DND-41 (cell line): ENCODE data around the gene CHTF18.
"Not testable (repeated sequence)": the region's sequence is repeated elsewhere in the genome, so short reads cannot be mapped to it uniquely, and the experiment has no call there.

Experiments used
- ATAC-seq: fragments of 200-7000 bp; cut with Tn5 transposase; 3 replicates; pipeline ENCODE4 v1.9.1; 2021; ENCODE audit warnings: low read depth; ENCODE audit not compliant: insufficient read depth
- DNase-seq: peaks from one replicate; pipeline ENCODE4 v3.0.0-alpha.2; 2020
- H2AFZ ChIP-seq: 2 replicates; pipeline ENCODE4 v1.6.0; 2012; ENCODE audit warnings: low read depth, low read length
- H3K27ac ChIP-seq: 2 replicates; pipeline ENCODE4 v1.5.1; 2012; ENCODE audit warnings: low read length, inconsistent platforms
- H3K27me3 ChIP-seq: fragments of 200-600 bp; sonication (generic); 2 replicates; pipeline ENCODE4 v1.6.0; 2012; ENCODE audit warnings: low read length, mild to moderate bottlenecking, inconsistent platforms; ENCODE audit not compliant: insufficient read depth, poor library complexity
- H3K36me3 ChIP-seq: 2 replicates; pipeline ENCODE4 v1.5.1; 2012; ENCODE audit warnings: low read length, inconsistent platforms; ENCODE audit not compliant: insufficient read depth
- H3K4me1 ChIP-seq: 2 replicates; pipeline ENCODE4 v1.5.1; 2012; ENCODE audit warnings: mild to moderate bottlenecking, low read length; ENCODE audit not compliant: insufficient read depth
- H3K4me2 ChIP-seq: 2 replicates; pipeline ENCODE4 v1.6.0; 2012; ENCODE audit warnings: mild to moderate bottlenecking, moderate library complexity, low read length, inconsistent platforms; ENCODE audit not compliant: insufficient read depth
- H3K4me3 ChIP-seq, 2 experiments: fragments of 200-600 bp in 1 of 2; shearing (Covaris generic) in 1 of 2; 2 replicates each; pipeline ENCODE4 v1.5.1; 2012 to 2016; ENCODE audit warnings: inconsistent platforms in 2 of 2, low read length in 2 of 2, mild to moderate bottlenecking in 2 of 2, low read depth in 1 of 2, moderate library complexity in 1 of 2
- H3K79me2 ChIP-seq: 2 replicates; pipeline ENCODE4 v1.6.0; 2012; ENCODE audit warnings: low read length, inconsistent platforms; ENCODE audit not compliant: insufficient read depth
- H3K9ac ChIP-seq: 2 replicates; pipeline ENCODE4 v1.6.0; 2012; ENCODE audit warnings: low read depth, mild to moderate bottlenecking, inconsistent platforms, low read length, moderate library complexity
- H3K9me3 ChIP-seq: 2 replicates; pipeline ENCODE4 v1.5.1; 2012; ENCODE audit warnings: low read length, moderate library complexity, mild to moderate bottlenecking, inconsistent platforms; ENCODE audit not compliant: insufficient read depth, severe bottlenecking
- H4K20me1 ChIP-seq: 2 replicates; pipeline ENCODE4 v1.6.0; 2012; ENCODE audit warnings: low read length; ENCODE audit not compliant: insufficient read depth
- EZH2 ChIP-seq: IDR thresholded peaks from 3 replicates; pipeline ENCODE4 v1.6.1; 2012; ENCODE audit warnings: borderline replicate concordance, low read depth, mild to moderate bottlenecking, moderate library complexity, low read length, inconsistent platforms; ENCODE audit not compliant: severe bottlenecking
- TF ChIP-seq, protein P1 (sequence below): IDR thresholded peaks from 2 replicates; pipeline ENCODE4 v1.5.1; 2012; ENCODE audit warnings: borderline replicate concordance, low read length, moderate library complexity, mild to moderate bottlenecking; ENCODE audit not compliant: poor library complexity, severe bottlenecking; ENCODE audit errors: extremely low read depth

Gene CHTF18

DNA sequence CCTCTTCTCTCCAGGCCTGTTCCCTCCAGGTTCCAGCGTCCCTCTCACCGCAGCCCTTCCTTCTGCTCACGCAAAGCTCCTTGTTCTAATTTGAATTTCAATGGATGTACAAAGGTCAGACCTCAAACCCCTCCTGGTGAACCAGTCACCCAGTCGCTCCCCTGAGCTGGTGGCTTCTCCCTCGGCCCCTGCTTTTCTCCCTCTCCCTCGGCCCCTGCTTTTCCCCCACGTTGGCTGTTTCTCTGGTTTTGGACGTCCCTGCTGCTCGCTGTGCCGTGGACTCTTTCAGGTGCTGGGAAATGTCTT lies 36.5 kb upstream of the CHTF18 start:
- Histone ChIP-seq H3K79me2 (no peaks in the 10 kb centered on the region), H3K4me2 (no peak overlapping the region), H4K20me1 (no peaks in the 10 kb centered on the region), H2AFZ (no peak overlapping the region), H3K4me3 (no peak overlapping the region), H3K9me3 (no peaks in the 10 kb centered on the region), H3K36me3 (no peaks in the 10 kb centered on the region), H3K4me1 (no peaks in the 10 kb centered on the region), H3K27me3 (no peaks in the 10 kb centered on the region), H3K9ac (no peak overlapping the region), H3K27ac (no peak overlapping the region)
- TF ChIP-seq EZH2, result no peak
- TF ChIP-seq, protein P1, sequence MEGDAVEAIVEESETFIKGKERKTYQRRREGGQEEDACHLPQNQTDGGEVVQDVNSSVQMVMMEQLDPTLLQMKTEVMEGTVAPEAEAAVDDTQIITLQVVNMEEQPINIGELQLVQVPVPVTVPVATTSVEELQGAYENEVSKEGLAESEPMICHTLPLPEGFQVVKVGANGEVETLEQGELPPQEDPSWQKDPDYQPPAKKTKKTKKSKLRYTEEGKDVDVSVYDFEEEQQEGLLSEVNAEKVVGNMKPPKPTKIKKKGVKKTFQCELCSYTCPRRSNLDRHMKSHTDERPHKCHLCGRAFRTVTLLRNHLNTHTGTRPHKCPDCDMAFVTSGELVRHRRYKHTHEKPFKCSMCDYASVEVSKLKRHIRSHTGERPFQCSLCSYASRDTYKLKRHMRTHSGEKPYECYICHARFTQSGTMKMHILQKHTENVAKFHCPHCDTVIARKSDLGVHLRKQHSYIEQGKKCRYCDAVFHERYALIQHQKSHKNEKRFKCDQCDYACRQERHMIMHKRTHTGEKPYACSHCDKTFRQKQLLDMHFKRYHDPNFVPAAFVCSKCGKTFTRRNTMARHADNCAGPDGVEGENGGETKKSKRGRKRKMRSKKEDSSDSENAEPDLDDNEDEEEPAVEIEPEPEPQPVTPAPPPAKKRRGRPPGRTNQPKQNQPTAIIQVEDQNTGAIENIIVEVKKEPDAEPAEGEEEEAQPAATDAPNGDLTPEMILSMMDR, result no peak
- DNase-seq (no peak), ATAC-seq (no peak)

- H3K79me2 ChIP-seq, ATAC-seq, H3K4me1 ChIP-seq, H3K27ac ChIP-seq, H3K9me3 ChIP-seq, DNase-seq, H3K9ac ChIP-seq, H3K4me2 ChIP-seq, H3K36me3 ChIP-seq, H3K27me3 ChIP-seq, H3K4me3 ChIP-seq, H2AFZ ChIP-seq, H4K20me1 ChIP-seq: not testable (repeated sequence)
Measured at GRCh38 chr16:754121-754607, 34.3 kb upstream of the CHTF18 start.

DNA sequence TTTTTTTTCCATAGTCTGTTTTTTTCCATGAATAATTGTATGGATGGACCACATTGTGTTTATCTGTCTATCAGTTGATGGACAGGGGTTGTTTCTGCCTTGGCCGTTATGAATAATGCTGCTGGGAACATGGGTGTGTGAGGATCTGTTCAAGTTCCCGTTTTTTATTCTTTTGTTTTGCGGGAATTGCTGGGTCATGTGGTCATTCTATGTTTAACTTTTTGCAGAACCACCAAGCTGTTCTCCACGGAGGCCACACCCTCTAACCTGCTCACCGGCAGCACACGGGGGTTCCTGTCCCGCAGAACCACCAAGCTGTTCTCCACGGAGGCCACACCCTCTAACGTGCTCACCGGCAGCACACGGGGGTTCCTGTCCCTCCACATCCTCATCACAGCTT lies 33.8 kb upstream of the CHTF18 start:
- no peaks in the 10 kb centered on the region for H3K36me3 ChIP-seq
- no peak overlapping the region for H3K4me2 ChIP-seq
- H3K27me3 ChIP-seq, result no peaks in the 10 kb centered on the region
- no peak overlapping the region for H3K27ac ChIP-seq
- H3K4me1 ChIP-seq, result no peaks in the 10 kb centered on the region
- H3K79me2 ChIP-seq, result no peaks in the 10 kb centered on the region
- no peak overlapping the region for H3K4me3 ChIP-seq
- TF ChIP-seq EZH2, result no peak
- TF ChIP-seq, protein P1, result no peak
- ATAC-seq, result no peak
- no peak for DNase-seq
- no peaks in the 10 kb centered on the region for H4K20me1 ChIP-seq
- no peaks in the 10 kb centered on the region for H3K9me3 ChIP-seq
- no peak overlapping the region for H2AFZ ChIP-seq
- H3K9ac ChIP-seq, result no peak overlapping the region

DNA sequence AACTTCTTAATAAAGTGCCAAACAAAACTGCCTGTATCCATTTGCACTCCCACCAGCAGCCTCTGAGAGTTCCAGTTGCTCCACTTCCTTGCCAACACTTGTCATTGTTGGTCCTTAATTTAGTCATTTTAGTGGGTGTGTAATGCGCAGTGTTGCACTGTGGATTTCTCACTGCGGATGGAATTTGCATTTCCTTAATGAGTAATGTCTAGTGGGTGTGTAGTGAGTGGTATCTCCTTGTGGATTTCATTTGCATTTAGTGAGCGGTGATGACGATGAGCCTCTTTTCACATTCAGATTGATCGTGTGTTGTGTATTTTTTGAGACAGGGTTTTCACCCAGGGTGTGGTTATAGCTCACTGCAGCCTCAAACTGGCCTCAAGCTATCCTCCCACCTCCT lies 32.0 kb upstream of the CHTF18 start:
- ATAC-seq (no peak), DNase-seq (no peak)
- no peaks in the 10 kb centered on the region for H3K36me3 ChIP-seq
- no peaks in the 10 kb centered on the region for H3K4me1 ChIP-seq
- H3K79me2 ChIP-seq, result no peaks in the 10 kb centered on the region
- H3K4me2 ChIP-seq, result no peak overlapping the region
- H4K20me1 ChIP-seq, result no peaks in the 10 kb centered on the region
- no peaks in the 10 kb centered on the region for H3K27me3 ChIP-seq
- H3K4me3 ChIP-seq, result no peak overlapping the region
- no peaks in the 10 kb centered on the region for H3K9me3 ChIP-seq
- H3K9ac ChIP-seq, result no peak overlapping the region
- no peak for TF ChIP-seq EZH2
- TF ChIP-seq, protein P1, result no peak
- no peak overlapping the region for H2AFZ ChIP-seq
- no peak overlapping the region for H3K27ac ChIP-seq
